C4-2B (cell line): ENCODE results near the gene NCF2.

ENCODE experiments used
- ZFX ChIP-seq: fragments of 450-650 bp; IDR thresholded peaks from 2 replicates; pipeline ENCODE4 v1.6.1; 2017
- TF ChIP-seq, protein P1 (sequence below): fragments of 450-650 bp; conservative IDR thresholded peaks from 2 replicates; pipeline ENCODE4 v1.5.1; 2017; ENCODE audit warnings: mild to moderate bottlenecking

DNA sequence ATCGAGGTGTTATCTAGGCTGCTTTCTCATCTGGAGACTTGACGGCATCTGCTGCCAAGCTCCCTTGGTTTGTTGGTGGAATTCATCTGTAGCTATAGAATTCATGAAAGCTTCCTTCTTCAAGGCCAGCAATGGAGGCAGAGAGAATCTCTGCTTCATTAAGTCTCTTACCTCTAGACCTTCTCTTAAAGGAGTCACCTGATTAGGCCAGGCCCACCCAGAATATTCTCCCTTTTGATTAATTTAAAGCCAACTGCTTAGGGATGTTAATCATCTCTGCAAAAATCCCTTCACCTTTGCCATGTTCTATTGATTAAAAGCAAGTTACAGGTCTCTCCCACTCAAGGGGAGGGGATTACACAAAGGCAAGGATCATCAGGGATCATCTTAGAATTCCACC lies 5.3 kb upstream of the NCF2 start:
- TF ChIP-seq, protein P1, sequence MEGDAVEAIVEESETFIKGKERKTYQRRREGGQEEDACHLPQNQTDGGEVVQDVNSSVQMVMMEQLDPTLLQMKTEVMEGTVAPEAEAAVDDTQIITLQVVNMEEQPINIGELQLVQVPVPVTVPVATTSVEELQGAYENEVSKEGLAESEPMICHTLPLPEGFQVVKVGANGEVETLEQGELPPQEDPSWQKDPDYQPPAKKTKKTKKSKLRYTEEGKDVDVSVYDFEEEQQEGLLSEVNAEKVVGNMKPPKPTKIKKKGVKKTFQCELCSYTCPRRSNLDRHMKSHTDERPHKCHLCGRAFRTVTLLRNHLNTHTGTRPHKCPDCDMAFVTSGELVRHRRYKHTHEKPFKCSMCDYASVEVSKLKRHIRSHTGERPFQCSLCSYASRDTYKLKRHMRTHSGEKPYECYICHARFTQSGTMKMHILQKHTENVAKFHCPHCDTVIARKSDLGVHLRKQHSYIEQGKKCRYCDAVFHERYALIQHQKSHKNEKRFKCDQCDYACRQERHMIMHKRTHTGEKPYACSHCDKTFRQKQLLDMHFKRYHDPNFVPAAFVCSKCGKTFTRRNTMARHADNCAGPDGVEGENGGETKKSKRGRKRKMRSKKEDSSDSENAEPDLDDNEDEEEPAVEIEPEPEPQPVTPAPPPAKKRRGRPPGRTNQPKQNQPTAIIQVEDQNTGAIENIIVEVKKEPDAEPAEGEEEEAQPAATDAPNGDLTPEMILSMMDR, result no peak
- no peak for TF ChIP-seq ZFX
